HG03097 (cell line): ENCODE data around the gene PARD6B.

Source experiments
- ATAC-seq: cut with Tn5 transposase; IDR thresholded peaks from one replicate; pipeline ENCODE4 v1.9.1; 2021; ENCODE audit not compliant: unreplicated experiment, low FRiP score

The PARD6B gene

GRCh38 chr20:50723672-50724071 is 7.7 kb upstream of the PARD6B start:
- no peak for ATAC-seq

- no peak for ATAC-seq
Observed at GRCh38 chr20:50724112-50724725, 7.2 kb upstream of the PARD6B start.

DNA sequence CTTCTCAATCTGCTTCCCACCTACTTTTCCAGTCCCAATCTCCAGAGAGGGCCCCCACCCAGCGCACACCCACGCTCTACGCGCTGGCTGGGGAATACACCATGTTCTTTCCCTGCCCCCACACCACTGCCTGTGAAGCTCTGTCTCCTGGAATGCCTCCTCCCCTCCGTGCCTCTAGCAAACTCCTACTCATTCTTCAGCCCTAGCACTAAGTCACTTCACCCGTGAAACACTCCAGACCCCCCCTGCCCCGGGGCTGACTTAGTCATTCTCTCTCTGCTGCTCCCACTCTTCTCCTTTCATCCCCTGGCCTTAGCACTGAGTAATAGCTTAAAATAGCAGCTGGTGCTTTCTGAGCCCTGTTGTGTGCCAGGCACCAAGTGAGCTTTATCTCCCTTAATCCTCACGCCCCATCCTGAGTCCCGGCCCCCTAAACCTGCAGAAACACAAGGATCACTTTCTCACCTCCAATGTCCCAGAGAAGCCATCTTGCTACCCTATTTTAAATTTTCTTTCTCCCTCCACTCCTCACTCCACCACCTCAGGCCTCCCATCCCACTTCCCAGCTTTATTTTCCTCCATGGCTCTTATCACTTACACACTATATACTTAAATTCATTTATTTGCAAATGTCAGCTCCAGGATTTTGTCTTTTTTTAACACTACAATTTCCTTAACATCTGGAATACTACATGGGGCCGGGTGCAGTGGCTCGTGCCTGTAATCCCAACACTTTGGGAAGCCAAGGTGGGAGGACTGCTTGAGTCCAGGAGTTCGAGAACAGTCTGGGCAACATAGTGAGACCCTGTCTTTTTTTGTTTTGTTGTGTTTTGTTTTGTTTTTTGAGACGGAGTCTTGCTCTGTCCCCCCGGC is 6.3 kb upstream of the PARD6B start:
- no peak for ATAC-seq

DNA sequence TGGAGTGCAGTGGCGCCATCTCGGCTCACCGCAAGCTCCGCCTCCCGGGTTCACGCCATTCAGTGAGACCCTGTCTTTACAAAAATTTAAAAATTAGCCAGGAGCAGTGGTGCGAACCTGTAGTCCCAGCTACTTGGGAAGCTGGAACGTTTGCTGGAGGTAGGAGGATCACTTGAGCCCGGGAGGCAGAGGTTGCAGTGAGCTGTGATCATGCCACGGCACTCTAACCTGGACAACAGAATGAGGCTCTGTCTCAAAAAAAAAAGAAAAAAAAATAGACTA is 5.7 kb upstream of the PARD6B start:
- no peak for ATAC-seq

GRCh38 chr20:50726955-50727791 is 4.2 kb upstream of the PARD6B start:
- ATAC-seq = no peak

GRCh38 chr20:50727792-50728485 is 3.4 kb upstream of the PARD6B start:
- no peak for ATAC-seq

- ATAC-seq = no peak
Observed at GRCh38 chr20:50728486-50728980, 2.8 kb upstream of the PARD6B start.

DNA sequence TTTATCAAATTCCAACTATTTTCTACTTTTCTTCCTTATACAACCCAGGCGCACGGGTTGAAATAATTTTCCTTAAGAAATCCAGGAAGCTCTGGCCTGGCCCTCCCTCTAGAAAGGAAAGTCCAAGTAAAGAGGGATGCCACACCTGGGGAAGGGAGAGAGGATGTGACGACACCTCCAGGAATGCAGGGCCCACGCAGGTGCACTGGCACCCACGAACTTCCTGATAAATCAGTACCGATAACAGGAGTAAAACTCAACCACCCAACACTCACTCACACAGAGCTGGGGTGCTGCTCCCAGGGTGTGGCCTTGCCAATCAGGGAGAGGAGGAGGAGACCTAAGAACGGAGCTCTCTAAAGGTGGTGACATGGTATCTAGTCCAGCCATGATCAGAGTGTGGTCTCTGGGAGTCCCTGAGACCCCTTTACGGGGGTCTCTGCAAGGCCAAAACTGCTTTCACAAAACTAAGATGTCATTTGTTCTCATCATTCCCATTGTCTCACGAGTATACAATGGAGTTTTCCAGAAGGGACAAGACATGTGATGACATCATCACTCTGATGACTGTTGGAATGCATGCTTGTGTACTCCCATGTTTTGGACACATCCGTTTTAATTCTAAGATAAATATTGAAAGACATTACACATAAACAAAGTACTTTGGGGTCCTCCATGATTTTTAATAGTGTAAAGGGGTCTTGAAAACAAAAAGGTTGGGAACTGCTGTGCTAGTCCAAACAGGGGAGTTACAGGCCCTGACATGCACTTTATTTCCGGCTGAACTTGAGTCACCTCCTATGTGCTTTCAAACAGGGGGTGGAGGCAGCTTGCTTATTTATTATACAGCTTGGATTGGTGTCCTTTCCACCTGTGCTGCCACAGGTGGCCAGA is 2.2 kb upstream of the PARD6B start:
- no peak for ATAC-seq

DNA sequence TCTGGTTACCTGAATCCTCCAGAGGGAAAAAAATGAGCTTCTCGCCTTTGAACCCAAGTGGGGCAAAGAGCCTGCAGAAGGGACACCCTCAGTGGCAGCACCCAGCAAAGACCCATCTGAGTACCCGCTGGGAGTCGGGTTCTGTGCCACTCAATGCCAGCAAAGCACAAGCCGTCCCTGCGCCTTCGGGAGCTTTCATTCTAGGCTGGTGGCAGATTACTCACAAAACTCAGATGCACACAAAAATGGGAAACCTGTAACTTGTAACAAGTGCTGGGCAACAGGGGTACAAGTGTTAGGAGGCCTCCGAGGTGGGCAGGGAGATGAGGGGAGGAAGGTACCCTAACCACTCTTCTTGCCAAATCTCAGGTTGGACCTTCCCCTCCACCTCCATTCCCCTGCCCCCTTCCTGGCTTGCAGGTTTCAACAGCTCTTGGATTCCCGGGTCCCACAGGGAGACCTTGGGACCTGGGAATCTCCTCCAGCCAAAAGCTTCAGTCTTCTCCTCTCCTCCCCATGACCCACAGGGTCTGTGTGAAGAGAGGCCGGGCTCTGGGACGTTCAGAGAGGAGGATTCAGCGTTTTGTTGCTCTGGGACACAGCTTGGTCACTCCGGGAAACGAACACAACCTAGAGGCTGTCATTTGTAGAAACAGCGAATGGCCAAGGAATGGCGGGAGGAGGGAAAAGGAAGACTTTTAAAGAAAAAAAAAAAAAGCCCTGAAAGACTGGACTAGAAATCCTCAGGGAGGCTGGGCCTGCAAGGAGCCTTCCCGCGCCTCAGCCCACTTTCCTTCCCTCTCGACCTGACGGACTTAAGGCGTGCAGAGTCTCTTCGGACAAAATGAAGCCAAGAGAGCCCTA is 1.2 kb upstream of the PARD6B start:
- no peak for ATAC-seq

DNA sequence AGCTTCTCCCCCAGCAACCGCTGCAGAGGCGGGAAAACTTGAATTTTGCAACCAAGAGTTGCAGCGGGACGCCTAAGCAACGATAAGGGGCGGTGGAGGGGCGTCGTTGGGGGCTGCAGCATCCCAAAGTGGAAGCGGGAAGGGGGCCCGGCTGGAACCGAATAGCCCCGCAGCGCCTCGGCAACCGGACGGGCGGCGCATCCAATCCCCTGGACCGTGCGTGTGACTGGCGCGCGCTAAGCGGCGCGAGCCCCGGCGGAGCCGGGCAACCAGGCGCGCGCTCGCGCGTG is 670 bp upstream of the PARD6B start:
- ATAC-seq = no peak

DNA sequence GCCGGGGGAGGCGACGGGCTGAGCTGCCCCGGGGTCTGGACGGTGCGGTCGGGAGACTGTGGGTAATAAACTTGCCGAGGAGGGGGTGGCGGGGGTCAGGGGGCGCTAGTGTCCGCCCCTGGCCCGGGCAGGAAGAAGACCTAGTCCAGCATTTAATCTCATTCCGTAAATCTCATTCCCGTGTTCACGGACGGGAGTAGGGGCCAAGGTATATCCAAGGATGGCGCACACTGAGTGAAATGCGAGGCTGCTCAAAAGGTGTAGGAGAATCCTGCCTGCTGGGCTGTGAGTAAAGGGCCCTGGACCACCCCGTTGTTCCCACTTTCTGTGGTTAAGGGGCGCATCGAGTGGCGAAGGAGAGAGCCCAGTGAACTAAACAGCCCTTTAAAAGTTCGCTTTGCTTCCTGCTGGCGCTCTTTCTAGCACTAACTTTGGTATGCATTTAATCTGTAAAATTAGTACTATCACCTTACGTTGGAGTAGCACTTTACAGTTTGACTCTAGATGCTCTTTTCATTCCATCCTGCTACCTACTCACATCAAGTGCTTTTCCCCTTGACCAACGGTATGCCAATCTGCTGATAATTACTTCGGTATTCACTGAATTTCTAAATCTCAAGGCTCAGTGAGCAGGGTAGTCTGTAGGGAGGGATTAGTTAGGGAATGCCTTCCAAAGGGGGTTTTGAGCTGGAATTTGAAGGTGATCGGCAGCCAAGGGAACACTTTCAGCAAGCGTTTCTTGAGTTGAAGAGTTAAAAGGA is 730 bp downstream of the PARD6B start:
- no peak for ATAC-seq

DNA sequence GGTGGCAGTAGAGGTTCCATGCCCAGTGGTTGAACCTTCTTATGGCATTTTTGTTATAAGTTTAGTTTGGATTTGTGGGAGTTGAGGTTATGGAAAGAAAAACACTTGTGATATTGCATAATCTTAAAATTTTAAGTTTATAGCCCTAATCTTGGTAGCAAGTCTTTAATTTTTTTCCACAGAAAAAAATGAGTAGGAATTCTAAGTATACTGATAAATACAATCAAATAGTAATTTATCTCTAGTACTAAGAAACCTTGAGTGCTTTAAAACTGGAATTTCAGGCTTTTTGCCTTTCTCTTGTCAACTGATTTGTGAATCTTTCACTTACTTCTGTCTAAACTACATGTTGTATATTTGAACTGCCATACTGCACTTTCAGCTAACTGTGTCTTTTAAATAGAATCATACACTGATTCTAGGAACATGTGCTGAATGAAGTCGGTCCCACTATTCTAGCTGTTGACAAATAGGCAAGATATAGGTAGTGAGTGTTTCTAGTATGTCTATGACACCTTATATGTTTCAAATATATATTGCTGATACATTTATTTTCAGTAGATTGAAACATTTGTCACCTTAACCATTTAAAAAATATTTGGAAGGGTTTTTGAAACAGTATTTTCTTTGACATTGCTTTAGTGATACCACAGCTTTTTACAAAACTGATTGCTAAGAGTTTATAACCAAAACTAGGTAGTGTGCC is 2.4 kb downstream of the PARD6B start:
- ATAC-seq = no peak

DNA sequence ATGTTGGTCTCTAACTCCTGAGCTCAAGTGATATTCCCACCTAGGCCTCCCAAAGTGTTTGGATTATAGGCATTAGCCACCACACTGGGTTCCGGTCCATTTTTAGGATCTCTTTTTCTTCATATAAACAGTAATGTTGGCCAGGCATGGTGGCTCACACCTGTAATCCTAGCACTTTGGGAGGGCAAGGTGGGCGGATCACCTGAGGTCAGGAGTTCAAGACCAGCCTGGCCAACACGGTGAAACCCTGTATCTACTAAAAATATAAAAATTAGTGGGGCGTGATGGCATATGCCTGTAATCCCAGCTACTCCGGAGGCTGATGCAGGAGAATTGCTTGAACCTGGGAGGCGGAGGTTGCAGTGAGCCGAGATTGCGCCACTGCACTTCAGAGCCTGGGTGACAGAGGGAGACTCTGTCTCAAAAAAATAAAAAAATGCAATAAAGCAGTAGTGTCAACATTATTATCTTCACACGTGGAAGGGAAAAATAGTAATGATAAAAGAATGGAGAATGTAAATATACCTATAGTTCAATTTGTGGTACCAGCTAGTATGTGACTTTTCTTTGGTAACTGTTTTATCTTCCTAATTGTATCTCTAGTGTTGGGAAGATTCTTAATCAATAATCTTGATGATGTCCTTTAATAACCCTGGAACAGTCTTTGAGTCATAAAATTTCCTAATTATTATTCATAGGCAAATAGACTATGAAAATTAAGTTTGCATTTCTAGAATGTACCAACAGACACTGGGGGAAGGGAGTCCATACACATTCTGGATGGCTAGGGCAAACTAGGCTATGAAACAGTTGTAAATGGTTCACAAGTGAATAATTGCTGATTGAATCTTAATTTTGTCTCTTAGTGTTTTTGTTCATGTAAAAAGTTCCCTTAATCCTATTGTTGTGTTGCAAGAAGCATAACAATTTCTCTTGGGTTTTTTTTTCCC is 3.6 kb downstream of the PARD6B start:
- no peak for ATAC-seq

- no peak for ATAC-seq
Observed at GRCh38 chr20:50735813-50736212, 4.4 kb downstream of the PARD6B start.

- no peak for ATAC-seq
Observed at GRCh38 chr20:50737352-50737751, 6.0 kb downstream of the PARD6B start.

DNA sequence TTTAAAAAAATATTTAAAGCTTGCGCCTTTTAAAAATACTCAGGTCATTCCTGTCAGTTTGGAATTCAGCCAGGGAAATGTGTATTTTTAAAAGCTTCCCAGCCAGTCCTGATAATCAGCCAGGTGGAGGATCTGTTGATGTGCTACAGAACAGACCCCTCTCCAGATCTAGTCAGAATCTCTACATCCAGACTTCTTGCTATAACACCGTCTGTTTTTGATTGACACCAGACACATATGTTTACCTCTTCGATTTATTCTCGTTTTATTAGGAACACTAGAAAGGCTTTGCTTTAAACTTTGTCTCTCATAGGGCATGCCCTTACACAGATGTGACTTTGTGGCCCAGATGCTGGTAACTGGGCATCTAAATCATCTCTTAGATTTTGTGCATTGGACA is 11.7 kb downstream of the PARD6B start:
- no peak for ATAC-seq
